CD4-positive, CD25-positive, alpha-beta regulatory T cell (primary cell): ENCODE measurements around the gene ZCRB1. TPM values are rescaled to one million over a fixed set of nuclear protein-coding genes. Genes with fewer than 3 reads are reported as not detected.

Experiments used
- ATAC-seq, 2 donors: fragments of 150-1000 bp; cut with Tn5 transposase; one replicate each; pipeline ENCODE4 v1.10.0; 2021; ENCODE audit warnings: low read depth in 2 of 2, moderate number of reproducible peaks in 2 of 2, moderate library complexity in 1 of 2
- DNase-seq, 3 donors: peaks; one replicate each; pipeline versions ENCODE4 v3.0.0 to v3.0.0-alpha.2; 2012 to 2022; ENCODE audit warnings: mixed read lengths in 1 of 3
- H3K27ac ChIP-seq: one replicate; pipeline ENCODE4 v1.7.0; 2013; ENCODE audit warnings: mild to moderate bottlenecking, low read length; ENCODE audit not compliant: insufficient read depth, poor library complexity, severe bottlenecking
- H3K27me3 ChIP-seq: one replicate; pipeline ENCODE4 v1.7.0; 2013; ENCODE audit warnings: low read length; ENCODE audit not compliant: control insufficient read depth, insufficient read depth
- H3K36me3 ChIP-seq: one replicate; pipeline ENCODE4 v1.7.0; 2013; ENCODE audit warnings: mild to moderate bottlenecking, low read length, moderate library complexity; ENCODE audit not compliant: control insufficient read depth, insufficient read depth
- H3K4me1 ChIP-seq: 2 replicates; pipeline ENCODE4 v1.7.0; 2013; ENCODE audit warnings: mild to moderate bottlenecking, low read length; ENCODE audit not compliant: insufficient read depth, control insufficient read depth, poor library complexity, severe bottlenecking
- H3K4me3 ChIP-seq: one replicate; pipeline ENCODE4 v1.7.0; 2013; ENCODE audit warnings: low read depth, mild to moderate bottlenecking, low read length, moderate library complexity
- H3K9me3 ChIP-seq, 2 experiments: 1 replicate in 1 of 2; 2 replicates in 1 of 2; pipeline ENCODE4 v1.7.0; 2013; ENCODE audit warnings: low read length in 2 of 2, mild to moderate bottlenecking in 1 of 2, moderate library complexity in 1 of 2; ENCODE audit not compliant: control insufficient read depth in 2 of 2
- H3K27ac Mint-ChIP-seq, 3 donors: one replicate each; pipeline ENCODE4 v1.8.0; 2020 to 2022; ENCODE audit warnings: mild to moderate bottlenecking in 3 of 3, mixed read lengths in 3 of 3, moderate library complexity in 2 of 3
- H3K27me3 Mint-ChIP-seq: one replicate; pipeline ENCODE4 v1.8.0; 2022; ENCODE audit warnings: mild to moderate bottlenecking, mixed read lengths
- H3K36me3 Mint-ChIP-seq: one replicate; pipeline ENCODE4 v1.8.0; 2020; ENCODE audit warnings: mixed read lengths
- H3K4me1 Mint-ChIP-seq, 4 donors: one replicate each; pipeline ENCODE4 v1.8.0; 2020 to 2022; ENCODE audit warnings: mixed read lengths in 4 of 4, mild to moderate bottlenecking in 1 of 4
- H3K4me3 Mint-ChIP-seq, 4 donors: one replicate each; pipeline ENCODE4 v1.8.0; 2020 to 2022; ENCODE audit warnings: mild to moderate bottlenecking in 4 of 4, mixed read lengths in 4 of 4, moderate library complexity in 3 of 4
- H3K9me3 Mint-ChIP-seq, 7 donors: one replicate each; pipeline ENCODE4 v1.8.0; 2020 to 2022; ENCODE audit warnings: mixed read lengths in 7 of 7, mild to moderate bottlenecking in 3 of 7, moderate library complexity in 2 of 7
- polyA plus RNA-seq, 4 donors: library from polyadenylated mRNA; unstranded; fragments of 300-500 nt; fragmentation: Illumina TruSeq; gene quantifications; one replicate each; pipeline ENCODE4 v1.2.3, GENCODE V29; 2021
- total RNA-seq: library from RNA; stranded (reverse); gene quantifications from one replicate; pipeline ENCODE4 v1.2.3, GENCODE V29; 2022

The ZCRB1 gene, protein sequence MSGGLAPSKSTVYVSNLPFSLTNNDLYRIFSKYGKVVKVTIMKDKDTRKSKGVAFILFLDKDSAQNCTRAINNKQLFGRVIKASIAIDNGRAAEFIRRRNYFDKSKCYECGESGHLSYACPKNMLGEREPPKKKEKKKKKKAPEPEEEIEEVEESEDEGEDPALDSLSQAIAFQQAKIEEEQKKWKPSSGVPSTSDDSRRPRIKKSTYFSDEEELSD
- 36.7 TPM for total RNA-seq
- 100 to 1,000 TPM in 1 of 4 donors, 10 to 100 TPM in 3; 81.8 to 150 (median 88.0) TPM for polyA plus RNA-seq

DNA sequence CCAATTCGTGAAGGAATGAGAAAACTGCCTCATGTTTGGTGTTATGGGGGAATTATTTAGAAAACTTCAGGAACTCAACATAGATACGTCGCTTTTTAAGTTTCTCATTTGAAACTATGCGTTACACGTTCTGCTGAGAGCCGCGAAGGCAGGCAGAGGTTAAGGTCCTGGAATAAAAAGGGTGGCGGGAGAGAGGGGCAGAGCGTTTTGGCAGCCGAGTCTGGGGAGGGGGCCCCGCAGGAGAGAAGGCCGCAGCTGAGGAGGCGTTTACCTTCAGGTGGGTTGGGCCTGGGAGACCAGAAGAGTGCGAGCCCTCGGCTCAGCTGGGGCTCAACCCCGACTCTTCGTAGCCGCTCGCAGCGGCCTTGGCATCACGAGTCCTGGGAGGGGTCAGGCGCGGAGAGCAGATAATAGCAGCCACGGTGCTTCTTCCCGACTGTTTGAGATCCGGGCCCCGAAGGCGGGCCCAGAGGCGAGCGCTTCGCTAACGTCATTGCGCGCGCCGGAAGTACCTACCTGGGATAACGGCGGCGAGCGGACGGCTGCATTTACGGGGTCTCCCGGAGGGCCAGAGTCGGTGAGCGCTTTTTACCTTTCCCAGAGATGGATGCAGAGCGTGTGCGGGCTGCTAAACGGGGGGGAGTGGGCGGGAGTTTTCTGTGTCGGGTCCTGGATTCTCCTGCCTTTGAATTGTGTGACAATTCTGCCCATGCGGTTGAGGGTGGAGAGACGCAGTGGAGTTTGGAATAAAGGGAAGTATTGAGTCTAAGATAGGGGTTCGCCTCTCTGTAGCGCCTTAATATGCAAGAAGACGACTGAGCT, at the start of gene ZCRB1, which contains the start of gene PPHLN1:
TSS of gene ZCRB1 (minus strand) at position 442 of the 822 bp plus-strand sequence. CDS start 1,992 bp downstream, outside the sequence.
TSS of gene PPHLN1 (plus strand) at position 515 of the 822 bp plus-strand sequence. CDS start 9,736 bp downstream, outside the sequence.
- peak; percentile 76 to 88 (median 77) for DNase-seq
- Mint-ChIP-seq H3K4me1 (peaks cover 22 to 61% (median 50%) of the 10 kb centered on the region in 4 donors), H3K36me3 (peaks cover 9% of the 10 kb centered on the region), H3K27ac (peak within 1 kb of the TSS; percentile 90 to 99 (median 98)), H3K9me3 (no peaks in the 10 kb centered on the region), H3K4me3 (peak within 1 kb of the TSS; percentile 92 to 99 (median 98)), H3K27me3 (no peaks in the 10 kb centered on the region)
- Histone ChIP-seq H3K4me1 (peaks cover 43% of the 10 kb centered on the region), H3K27ac (peak within 1 kb of the TSS; percentile 84), H3K27me3 (no peaks in the 10 kb centered on the region), H3K9me3 (no peaks in the 10 kb centered on the region), H3K4me3 (peak within 1 kb of the TSS; percentile 97), H3K36me3 (peaks cover 11% of the 10 kb centered on the region)
- ATAC-seq: peak; percentile 88 to 90

DNA sequence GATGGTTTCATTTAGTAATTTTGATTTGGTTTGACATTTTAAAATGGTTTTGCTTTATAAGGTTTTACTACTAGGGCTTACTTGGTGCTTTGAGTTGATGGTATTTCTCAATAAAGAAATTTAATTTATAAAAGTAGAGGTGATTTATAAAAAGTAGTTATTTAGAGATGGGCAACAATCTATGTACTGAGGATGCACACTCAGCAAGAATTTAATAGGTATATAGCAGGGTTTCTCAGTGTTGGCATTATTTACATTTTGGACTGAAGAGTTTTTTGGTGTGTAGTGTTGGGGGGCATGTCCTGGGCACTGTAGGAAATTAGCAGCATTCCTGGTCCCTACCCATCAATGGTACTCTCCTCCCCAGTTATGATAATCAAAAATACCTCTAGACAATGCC, 47.8 kb upstream of the ZCRB1 start:
- Histone ChIP-seq H3K4me3 (no peak overlapping the region), H3K36me3 (peaks cover 23% of the 10 kb centered on the region), H3K4me1 (no peaks in the 10 kb centered on the region), H3K27me3 (no peaks in the 10 kb centered on the region), H3K9me3 (no peaks in the 10 kb centered on the region), H3K27ac (no peak overlapping the region)
- DNase-seq: no peak
- Mint-ChIP-seq H3K9me3 (no peaks in the 10 kb centered on the region), H3K27ac (no peak overlapping the region), H3K27me3 (no peaks in the 10 kb centered on the region), H3K4me3 (no peak overlapping the region), H3K4me1 (peaks cover 7 to 31% (median 17%) of the 10 kb centered on the region in 4 donors), H3K36me3 (peaks cover 11% of the 10 kb centered on the region)
- no peak for ATAC-seq

DNA sequence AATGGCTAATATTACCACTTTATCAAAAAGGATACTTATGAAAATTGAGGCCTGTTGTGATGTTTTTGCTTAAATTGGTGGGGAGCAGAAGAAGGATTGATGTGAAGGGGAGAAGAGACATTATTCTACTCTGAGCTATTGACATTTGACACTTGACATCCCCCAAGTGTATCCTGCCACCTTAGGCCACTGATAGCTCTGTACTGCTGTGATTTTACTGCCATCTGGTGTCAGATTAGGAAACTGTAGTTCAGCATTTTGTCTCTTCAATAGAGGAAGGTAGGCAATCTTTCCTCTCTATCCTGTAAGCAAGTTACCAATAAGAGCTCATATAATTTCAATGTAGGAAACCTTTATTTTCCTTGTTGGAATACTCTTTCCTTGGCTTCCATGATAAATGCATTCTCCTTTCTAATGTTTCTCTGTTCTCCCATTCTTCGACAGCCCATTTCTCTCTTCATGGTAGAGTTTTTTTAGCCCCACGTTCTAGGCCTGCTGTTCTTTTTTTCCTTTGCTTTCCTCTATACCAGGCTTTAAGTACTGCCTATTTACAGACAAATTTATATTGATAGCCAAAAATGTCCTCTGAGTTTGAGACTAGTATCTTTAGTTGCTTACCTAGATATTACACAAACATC, 46.4 kb upstream of the ZCRB1 start:
- peaks cover 7 to 32% (median 18%) of the 10 kb centered on the region in 4 donors for H3K4me1 Mint-ChIP-seq
- ATAC-seq (peak; percentile 89 to 94), DNase-seq (peak; percentile 3 to 75 (median 64))
- H3K9me3 Mint-ChIP-seq: no peaks in the 10 kb centered on the region
- H3K9me3 ChIP-seq: no peaks in the 10 kb centered on the region
- no peaks in the 10 kb centered on the region for H3K27me3 Mint-ChIP-seq
- H3K27ac Mint-ChIP-seq: peak overlapping the region in 1 of 3 donors; percentile 32
- H3K4me1 ChIP-seq: no peaks in the 10 kb centered on the region
- H3K27ac ChIP-seq: no peak overlapping the region
- H3K36me3 ChIP-seq: peaks cover 21% of the 10 kb centered on the region
- H3K27me3 ChIP-seq: no peaks in the 10 kb centered on the region
- H3K36me3 Mint-ChIP-seq: peaks cover 11% of the 10 kb centered on the region
- H3K4me3 ChIP-seq: no peak overlapping the region
- no peak overlapping the region for H3K4me3 Mint-ChIP-seq

- peaks cover 2% of the 10 kb centered on the region for H3K36me3 ChIP-seq
- Mint-ChIP-seq H3K9me3 (no peaks in the 10 kb centered on the region), H3K27ac (peak overlapping the region in 1 of 3 donors; percentile 11), H3K4me1 (peaks cover 21 to 38% (median 26%) of the 10 kb centered on the region in 4 donors), H3K27me3 (no peaks in the 10 kb centered on the region), H3K36me3 (no peaks in the 10 kb centered on the region), H3K4me3 (no peak overlapping the region)
- H3K27ac ChIP-seq: no peak overlapping the region
- H3K4me3 ChIP-seq: no peak overlapping the region
- H3K9me3 ChIP-seq: no peaks in the 10 kb centered on the region
- no peaks in the 10 kb centered on the region for H3K4me1 ChIP-seq
- ATAC-seq: no peak
- H3K27me3 ChIP-seq: no peaks in the 10 kb centered on the region
- DNase-seq: no peak
These were observed 44.1 kb upstream of the ZCRB1 start for GRCh38 chr12:42370013-42370412.

GRCh38 chr12:42365486-42365885, 39.6 kb upstream of the ZCRB1 start:
- no peak overlapping the region for H3K4me3 ChIP-seq
- Mint-ChIP-seq H3K27me3 (no peaks in the 10 kb centered on the region), H3K9me3 (peaks cover 0 to 3% (median 0%) of the 10 kb centered on the region in 7 donors)

GRCh38 chr12:42364692-42365091, 38.8 kb upstream of the ZCRB1 start:
- H3K4me1 ChIP-seq: peaks cover 4% of the 10 kb centered on the region
- H3K36me3 ChIP-seq: peaks cover 8% of the 10 kb centered on the region
- H3K27ac ChIP-seq: no peak overlapping the region
- peaks cover 0 to 3% (median 0%) of the 10 kb centered on the region in 7 donors for H3K9me3 Mint-ChIP-seq
- no peak overlapping the region for H3K4me3 Mint-ChIP-seq
- no peaks in the 10 kb centered on the region for H3K27me3 Mint-ChIP-seq
- peak overlapping the region in 1 of 3 donors; percentile 14 for H3K27ac Mint-ChIP-seq
- peaks cover 9% of the 10 kb centered on the region for H3K36me3 Mint-ChIP-seq
- no peak for ATAC-seq
- H3K4me1 Mint-ChIP-seq: peaks cover 17 to 54% (median 35%) of the 10 kb centered on the region in 4 donors
- H3K4me3 ChIP-seq: no peak overlapping the region
- no peak for DNase-seq
- H3K9me3 ChIP-seq: no peaks in the 10 kb centered on the region
- no peaks in the 10 kb centered on the region for H3K27me3 ChIP-seq

More at GRCh38 chr12:42365486-42365885, 39.6 kb upstream of the ZCRB1 start:
- peaks cover 20 to 46% (median 31%) of the 10 kb centered on the region in 4 donors for H3K4me1 Mint-ChIP-seq
- Histone ChIP-seq H3K27me3 (no peaks in the 10 kb centered on the region), H3K36me3 (peaks cover 8% of the 10 kb centered on the region), H3K4me1 (peaks cover 4% of the 10 kb centered on the region), H3K27ac (no peak overlapping the region), H3K9me3 (no peaks in the 10 kb centered on the region)
- peak overlapping the region in 1 of 3 donors; percentile 39 for H3K27ac Mint-ChIP-seq
- no peak for ATAC-seq
- H3K4me3 Mint-ChIP-seq: no peak overlapping the region
- DNase-seq: no peak
- peaks cover 9% of the 10 kb centered on the region for H3K36me3 Mint-ChIP-seq

GRCh38 chr12:42362647-42363260, 36.9 kb upstream of the ZCRB1 start:
- DNase-seq: no peak
- H3K9me3 ChIP-seq: no peaks in the 10 kb centered on the region
- Mint-ChIP-seq H3K27ac (no peak overlapping the region), H3K9me3 (peaks cover 0 to 3% (median 0%) of the 10 kb centered on the region in 7 donors), H3K4me3 (no peak overlapping the region), H3K36me3 (peaks cover 11% of the 10 kb centered on the region), H3K27me3 (no peaks in the 10 kb centered on the region), H3K4me1 (peaks cover 19 to 59% (median 36%) of the 10 kb centered on the region in 4 donors)
- ATAC-seq: no peak
- H3K4me3 ChIP-seq: no peak overlapping the region
- H3K4me1 ChIP-seq: peaks cover 4% of the 10 kb centered on the region
- no peaks in the 10 kb centered on the region for H3K27me3 ChIP-seq
- H3K36me3 ChIP-seq: peaks cover 14% of the 10 kb centered on the region
- H3K27ac ChIP-seq: no peak overlapping the region
